Measurements from ENCODE around the gene GFOD1. TPM values are rescaled to one million over a fixed set of nuclear protein-coding genes. Genes with fewer than 3 reads are reported as not detected.

GFOD1 gene
- total and polyA plus RNA-seq, 2 of the 4 experiments (the other 2 are of a cell fraction), result 1.8 to 3.4 TPM

DNA sequence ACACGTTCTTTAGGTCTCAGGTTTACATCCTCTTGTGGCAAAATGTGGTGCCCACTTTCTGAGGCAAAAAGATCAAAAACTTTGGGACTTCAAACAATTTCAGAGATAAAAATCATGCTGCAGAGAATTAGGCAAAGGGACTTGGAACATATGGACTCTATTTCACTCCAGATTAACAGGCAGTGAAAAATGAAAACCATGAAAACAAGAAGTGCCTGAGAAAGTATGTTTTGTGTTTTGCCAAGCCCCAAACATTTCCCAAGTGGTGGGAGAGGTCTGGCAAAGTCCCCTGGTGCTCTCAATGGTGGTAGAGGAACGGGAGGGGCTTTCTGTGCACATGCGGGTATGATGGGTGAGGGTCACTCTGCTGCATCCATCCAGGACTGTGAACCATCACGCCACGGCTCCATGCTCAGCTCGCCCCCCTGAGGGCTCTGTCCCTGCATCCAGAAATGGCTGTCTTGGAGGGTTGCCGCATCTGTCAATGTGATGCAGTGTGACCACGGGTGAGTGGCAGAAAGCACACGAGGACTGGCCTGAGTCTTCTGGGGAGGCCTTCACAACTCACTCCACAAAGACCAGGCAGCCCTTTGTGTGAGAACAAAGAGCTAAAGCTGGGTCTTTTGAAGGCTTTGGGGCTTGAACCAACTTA lies 115.9 kb downstream of the GFOD1 start:
- Histone ChIP-seq H2BK5ac (ENCODE audit: low read depth, low read length, poor library complexity, severe bottlenecking) (no peak overlapping the region), H3K4ac (ENCODE audit: low read depth, low read length) (no peak overlapping the region), H3K9me3 (ENCODE audit: control insufficient read depth, insufficient read depth, low read length) (no peaks in the 10 kb centered on the region), H2BK20ac (ENCODE audit: low read depth, low read length) (no peak overlapping the region), H4K91ac (ENCODE audit: insufficient read depth, low read depth, low read length) (no peak overlapping the region), H2BK15ac (ENCODE audit: low read depth, low read length) (no peak overlapping the region; the same call in 2 of the 3 replicates), H2AFZ (replicated peaks; ENCODE audit: low read length, poor library complexity) (no peak overlapping the region), H2AK9ac (replicated peaks; ENCODE audit: low read depth, low read length, poor library complexity) (no peak overlapping the region), H3K27ac (ENCODE audit: insufficient read depth, low read length) (no peak overlapping the region), H3K36me3 (ENCODE audit: control insufficient read depth, insufficient read depth, low read length) (no peaks in the 10 kb centered on the region), H3K4me2 (ENCODE audit: low read depth, low read length) (no peak overlapping the region), H3K79me1 (ENCODE audit: low read depth in 1 of 2, low read length in 2 of 2) (peaks cover 0 to 3% of the 10 kb centered on the region in 2 experiments; a peak in 2 of 4 replicates), H3K9me1 (ENCODE audit: insufficient read depth, low read length) (peaks cover 4% of the 10 kb centered on the region; the same call in 1 of the 2 replicates), H3K23ac (ENCODE audit: low read depth, low read length) (peak overlapping the region; percentile 7; the same call in 1 of the 2 replicates), H3K4me3 (ENCODE audit: insufficient read depth, low read depth, low read length) (no peak overlapping the region), H3K56ac (ENCODE audit: extremely low read depth, insufficient read depth, low read length) (no peak overlapping the region), H3K27me3 (ENCODE audit: control insufficient read depth, insufficient read depth, low read length) (no peaks in the 10 kb centered on the region), H3K4me1 (ENCODE audit: control insufficient read depth, insufficient read depth, low read length) (peaks cover 4% of the 10 kb centered on the region; the same call in 1 of the 2 replicates), H2AK5ac (ENCODE audit: low read depth, low read length) (no peak overlapping the region), H4K20me1 (ENCODE audit: insufficient read depth, low read length) (no peaks in the 10 kb centered on the region), H3K9ac (ENCODE audit: low read depth, low read length) (no peak overlapping the region), H3K18ac (ENCODE audit: low read depth, low read length) (no peak overlapping the region; the same call in 1 of the 2 replicates), H2BK120ac (ENCODE audit: low read depth, low read length) (no peak overlapping the region), H4K8ac (ENCODE audit: low read depth in 2 of 2, low read length in 2 of 2) (no peak overlapping the region; a peak in 1 of 4 replicates), H3K14ac (replicated peaks; ENCODE audit: low read depth, low read length) (no peak overlapping the region), H4K5ac (ENCODE audit: low read depth, low read length) (no peak overlapping the region)
- POLR2A ChIA-PET (ENCODE audit: unreplicated experiment), result no interaction called here
- CTCF ChIA-PET, result no interaction called here
- WGBS, 2 experiments (ENCODE audit: extremely low coverage in 2 of 2, insufficient read length in 1 of 2), result 67% methylated on average over 1 of the region's 9 CpGs; no CpG with 5 or more reads in 1 of the 2 experiments
- DNase-seq, result no peak
- ATAC-seq (ENCODE audit: low read depth), result no peak
- dilution Hi-C loops (cut with HindIII; ENCODE audit: low sequenced_read_pairs, unreplicated experiment), result no loop called here
- intact Hi-C loops (cut with micrococcal nuclease), result no loop called here
- in situ Hi-C loops (cut with MboI; ENCODE audit: low sequenced_read_pairs), result no loop called here
- BruUV-seq (replicated peaks), result no TSS peak
- TF ChIP-seq FOS (IDR thresholded peaks at IDR 0.05; ENCODE audit: low read depth, low read length) (no peak), POLR2A (IDR thresholded peaks at IDR 0.05; ENCODE audit: low read depth, low read length) (no peak)
